A549 (cell line): ENCODE data around the gene NCOR2. TPM values are rescaled to one million over a fixed set of nuclear protein-coding genes. Genes with fewer than 3 reads are reported as not detected.

Source experiments
- ATAC-seq, 2 experiments: fragments of 200-7000 bp in 1 of 2; fragments of >200 bp in 1 of 2; cut with Nextera tagmentation in 1 of 2; cut with Tn5 transposase in 1 of 2; 3 replicates each; pipeline versions ENCODE4 v1.8.0 to v1.9.1; 2018 to 2020; ENCODE audit warnings: mild to moderate bottlenecking in 1 of 2, moderate library complexity in 1 of 2
- CTCF ChIA-PET: fragments of 300-600 bp; sonication (Branson Sonifier 250); formaldehyde crosslinking; extraction: SDS; loops from one replicate; lab custom pipeline; 2021; ENCODE audit warnings: antibody characterized with exemption, inconsistent platforms; lab: Yijun Ruan, JAX
- POLR2A ChIA-PET: fragments of 350-600 bp; formaldehyde crosslinking; extraction: SDS; loops from one replicate; lab custom pipeline; 2021; ENCODE audit warnings: antibody characterized with exemption, inconsistent platforms; lab: Yijun Ruan, JAX
- DNase-seq, 2 experiments: peaks; one replicate each; pipeline versions ENCODE4 v3.0.0 to v3.0.0-alpha.2; 2011 to 2016; ENCODE audit warnings: low read depth in 1 of 2, low spot score in 1 of 2
- FAIRE-seq: peaks from 2 replicates; lab custom pipeline; 2011; peaks lifted over from hg19 to GRCh38; lab: Jason Lieb, UNC
- H3K27ac ChIP-seq, 2 experiments: fragments of >200 bp; sonication (Bioruptor Twin); formaldehyde crosslinking; 3 replicates each; pipeline ENCODE4 v1.5.1; 2016 to 2017
- H3K4me1 ChIP-seq: fragments of >200 bp; sonication (Bioruptor Twin); formaldehyde crosslinking; 3 replicates; pipeline ENCODE4 v1.6.1; 2016
- H3K4me2 ChIP-seq: fragments of >200 bp; sonication (Bioruptor Twin); formaldehyde crosslinking; 3 replicates; pipeline ENCODE4 v1.6.1; 2016
- H3K4me3 ChIP-seq: fragments of >200 bp; sonication (Bioruptor Twin); formaldehyde crosslinking; 3 replicates; pipeline ENCODE4 v1.5.1; 2016
- H3K9me3 ChIP-seq: fragments of >200 bp; sonication (Bioruptor Twin); formaldehyde crosslinking; 3 replicates; pipeline ENCODE4 v1.6.1; 2016
- BCL3 ChIP-seq: fragments of >200 bp; sonication (Bioruptor Twin); formaldehyde crosslinking; IDR thresholded peaks from 3 replicates; pipeline ENCODE4 v1.6.1; 2016
- CEBPB ChIP-seq, 2 experiments: fragments of >200 bp in 1 of 2; sonication (Bioruptor Twin) in 1 of 2; formaldehyde crosslinking in 1 of 2; IDR thresholded peaks; 2 replicates each; pipeline ENCODE4 v1.6.1; 2012 to 2016
- CHD4 ChIP-seq: fragments of 200-600 bp; sonication (generic); IDR thresholded peaks from 2 replicates; pipeline ENCODE4 v1.6.1; 2016; ENCODE audit warnings: antibody characterized with exemption, mild to moderate bottlenecking, borderline replicate concordance
- EP300 ChIP-seq, 2 experiments: fragments of >200 bp; sonication (Bioruptor Twin); formaldehyde crosslinking; IDR thresholded peaks; 2 replicates in 1 of 2; 3 replicates in 1 of 2; pipeline ENCODE4 v1.6.1; 2016 to 2017
- FOSB ChIP-seq: fragments of 250-450 bp; sonication (Bioruptor Pico); IDR thresholded peaks from 2 replicates; pipeline ENCODE4 v1.5.0; 2020; ENCODE audit warnings: mild to moderate bottlenecking, moderate library complexity
- FOSL2 ChIP-seq, 2 experiments: fragments of 450-650 bp in 1 of 2; fragments of >200 bp in 1 of 2; sonication (Bioruptor Twin) in 1 of 2; formaldehyde crosslinking; IDR thresholded peaks; 2 replicates each; pipeline versions ENCODE4 v1.5.0 to v1.6.1; 2016 to 2020; ENCODE audit warnings: mild to moderate bottlenecking in 1 of 2, moderate library complexity in 1 of 2
- GATA3 ChIP-seq: IDR thresholded peaks from 2 replicates; pipeline ENCODE4 v1.6.1; 2012; ENCODE audit warnings: borderline replicate concordance
- HEYL ChIP-seq: fragments of 250-450 bp; sonication (Bioruptor Pico); IDR thresholded peaks from 2 replicates; pipeline ENCODE4 v1.8.0; 2021; ENCODE audit warnings: mild to moderate bottlenecking, moderate library complexity
- HOXA7 ChIP-seq: fragments of 250-450 bp; sonication (Bioruptor Pico); IDR thresholded peaks from 2 replicates; pipeline ENCODE4 v1.5.0; 2020; ENCODE audit warnings: mild to moderate bottlenecking, moderate library complexity
- HOXB5 ChIP-seq: fragments of 250-450 bp; sonication (Bioruptor Pico); IDR thresholded peaks from 2 replicates; pipeline ENCODE4 v1.5.0; 2020; ENCODE audit warnings: mild to moderate bottlenecking, moderate library complexity
- JUNB ChIP-seq: fragments of >200 bp; sonication (Bioruptor Twin); formaldehyde crosslinking; IDR thresholded peaks from 2 replicates; pipeline ENCODE4 v1.6.1; 2016
- POLR2AphosphoS2 ChIP-seq: conservative IDR thresholded peaks from 2 replicates; pipeline ENCODE4 v1.6.1; 2012; ENCODE audit warnings: low read length, improper control_type of control experiment, inconsistent platforms
- RARB ChIP-seq: fragments of 250-450 bp; sonication (Bioruptor Pico); IDR thresholded peaks from 2 replicates; pipeline ENCODE4 v1.8.0; 2021; ENCODE audit warnings: mild to moderate bottlenecking, moderate library complexity
- RNF2 ChIP-seq: fragments of 200-600 bp; sonication (generic); IDR thresholded peaks from 2 replicates; pipeline ENCODE4 v1.6.1; 2016; ENCODE audit warnings: low read depth, mild to moderate bottlenecking, antibody characterized with exemption, moderate library complexity, borderline replicate concordance
- SMC3 ChIP-seq: fragments of >200 bp; sonication (Bioruptor Twin); formaldehyde crosslinking; IDR thresholded peaks from 3 replicates; pipeline ENCODE4 v1.6.1; 2018; ENCODE audit warnings: inconsistent platforms
- SREBF2 ChIP-seq: fragments of 450-650 bp; IDR thresholded peaks from 2 replicates; pipeline ENCODE4 v1.6.1; 2014; ENCODE audit warnings: mild to moderate bottlenecking, moderate library complexity
- TFCP2L1 ChIP-seq: fragments of 250-450 bp; sonication (Bioruptor Pico); IDR thresholded peaks from 2 replicates; pipeline ENCODE4 v1.5.0; 2021; ENCODE audit warnings: mild to moderate bottlenecking
- ZC3H11A ChIP-seq: fragments of 450-650 bp; IDR thresholded peaks from 2 replicates; pipeline ENCODE4 v1.6.1; 2014; ENCODE audit warnings: antibody characterized with exemption, mild to moderate bottlenecking
- ZFP36 ChIP-seq: fragments of 450-650 bp; IDR thresholded peaks from 2 replicates; pipeline ENCODE4 v1.6.1; 2014; ENCODE audit warnings: borderline replicate concordance; ENCODE audit not compliant: partially characterized antibody
- WGBS: methylation state at CpG from one replicate; pipeline ENCODE4 v1.1.6; 2017; ENCODE audit errors: missing lambda C conversion rate; 5-methylcytosine and 5-hydroxymethylcytosine counted together
- polyA plus RNA-seq, 4 experiments: library from polyadenylated mRNA; depleted of rRNA in 3 of 4; stranded (reverse); fragments of >200 nt; fragmentation: RNase III in 1 of 4; extraction: RNeasy Plus Mini Kit Qiagen cat#74134 plus additional on column Dnase treatment in 1 of 4; gene quantifications; 2 replicates in 3 of 4; 3 replicates in 1 of 4; pipeline ENCODE4 v1.2.3, GENCODE V29; 2011 to 2017

The NCOR2 gene
- polyA plus RNA-seq, 2 of the 4 experiments (the other 2 are of a cell fraction), result 14.1 to 151 TPM

- POLR2A ChIA-PET, result no interaction called here
- no peak for ATAC-seq
- WGBS, result 85% methylated on average over 21 of the region's 24 CpGs
- Histone ChIP-seq H3K4me2 (no peak overlapping the region), H3K4me1 (peaks cover 45% of the 10 kb centered on the region)
- TF ChIP-seq FOSL2 (IDR thresholded peaks at IDR 0.05), result no peak
- peak; percentile 33; the same call in 1 of the 2 replicates for TF ChIP-seq FOSL2 (CRISPR knock-in tag; IDR thresholded peaks at IDR 0.05)
- no peak for TF ChIP-seq RARB (CRISPR knock-in tag)
- TF ChIP-seq, all 56 proteins: peak for 1
- Histone ChIP-seq H3K4me3 (no peak overlapping the region), H3K27ac (no peak overlapping the region), H3K9me3 (no peaks in the 10 kb centered on the region)
- DNase-seq (no peak), FAIRE-seq (no peak)
- CTCF ChIA-PET, result no interaction called here
Measured at GRCh38 chr12:124534776-124535740, 32.4 kb downstream of the NCOR2 start.

- H3K27ac ChIP-seq, result peak overlapping the region in 1 of 2 experiments; percentile 15; a peak in 1 of 6 replicates
- ATAC-seq, result no peak
- whole genome bisulfite sequencing, result 86% methylated on average over 12 of the region's 13 CpGs
- no peak overlapping the region for H3K4me2 ChIP-seq
- FAIRE-seq, result no peak
- ChIA-PET CTCF (interaction anchor here (0.6 kb wide), 2 partner anchors 241 to 1024 kb away, joined by 3 read pairs; no protein-coding TSS in a partner anchor), POLR2A (no interaction called here)
- no peaks in the 10 kb centered on the region for H3K9me3 ChIP-seq
- no peak for DNase-seq
- H3K4me3 ChIP-seq, result no peak overlapping the region
- TF ChIP-seq JUNB (no peak), GATA3 (no peak), HOXA7 (CRISPR knock-in tag) (no peak), HOXB5 (no peak), EP300 (IDR thresholded peaks at IDR 0.05) (no peak), SREBF2 (no peak), ZFP36 (no peak), BCL3 (no peak), TFCP2L1 (CRISPR knock-in tag) (no peak), FOSB (CRISPR knock-in tag) (no peak), RNF2 (no peak), CEBPB (IDR thresholded peaks at IDR 0.05) (no peak), POLR2AphosphoS2 (no peak), CHD4 (no peak), HEYL (CRISPR knock-in tag) (no peak), SMC3 (no peak)
- TF ChIP-seq, all 56 proteins: peak for 0
- peaks cover 30% of the 10 kb centered on the region for H3K4me1 ChIP-seq
Measured at GRCh38 chr12:124533456-124533855, 34.0 kb downstream of the NCOR2 start.

DNA sequence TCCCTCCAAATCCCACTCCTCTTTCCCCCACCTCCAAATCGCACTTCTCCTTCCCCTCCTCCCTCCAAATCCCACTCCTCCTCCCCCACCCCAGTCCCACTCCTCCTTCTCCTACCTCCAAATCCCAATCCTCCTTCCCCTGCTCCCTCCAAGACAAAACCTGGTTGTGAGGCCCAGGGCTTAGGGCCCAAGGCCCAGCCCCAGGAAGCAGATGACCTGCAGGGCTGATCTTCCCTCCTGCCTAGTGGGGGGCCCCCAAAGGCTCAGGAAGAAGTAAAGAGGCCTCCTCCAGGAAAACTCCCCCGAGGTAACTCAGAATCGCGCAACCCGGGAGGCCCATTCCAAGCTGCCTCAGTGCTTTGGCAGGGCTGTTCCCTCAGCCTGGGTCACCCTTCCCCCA, 34.4 kb downstream of the NCOR2 start:
- H3K4me1 ChIP-seq, result peaks cover 27% of the 10 kb centered on the region
- 84% methylated on average over 5 of the region's 5 CpGs for WGBS
- no peaks in the 10 kb centered on the region for H3K9me3 ChIP-seq
- no peak for TF ChIP-seq ZC3H11A
- TF ChIP-seq HOXB5, result no peak
- DNase-seq (no peak), ATAC-seq (no peak), FAIRE-seq (no peak)
- POLR2A ChIA-PET, result no interaction called here
- no peak overlapping the region for H3K4me3 ChIP-seq
- CTCF ChIA-PET, result interaction anchor here (0.6 kb wide), 1 partner anchor 241 kb away, joined by 3 read pairs; no protein-coding TSS in a partner anchor
- no peak overlapping the region for H3K4me2 ChIP-seq
- peak overlapping the region in 1 of 2 experiments; percentile 15; a peak in 1 of 6 replicates for H3K27ac ChIP-seq
